SK-N-SH (cell line): Measurements from ENCODE around the gene ZNF429. TPM values are rescaled to one million over a fixed set of nuclear protein-coding genes. Genes with fewer than 3 reads are reported as not detected.
A peak's percentile ranks its signal among the peaks of the same experiment; 100 is the strongest.

Experiments
- CTCF ChIA-PET: fragments of 300-600, 350-600 bp; formaldehyde crosslinking; extraction: SDS; loops from one replicate; lab custom pipeline; 2021; lab: Yijun Ruan, JAX
- POLR2A ChIA-PET: fragments of 350-600 bp; sonication (Branson Sonifier 250); formaldehyde crosslinking; extraction: SDS; loops from one replicate; lab custom pipeline; 2020; ENCODE audit warnings: antibody characterized with exemption, inconsistent platforms; lab: Yijun Ruan, JAX
- DNase-seq: peaks from one replicate; pipeline ENCODE4 v3.0.0; 2012
- H2AFZ ChIP-seq: fragments of 200-600 bp; sonication (generic); 2 replicates; pipeline ENCODE4 v1.8.1; 2016; ENCODE audit warnings: antibody characterized with exemption, mild to moderate bottlenecking, low read depth
- H3F3A ChIP-seq: fragments of 200-600 bp; sonication (generic); replicated peaks from 2 replicates; pipeline ENCODE3; 2016; ENCODE audit warnings: antibody characterized with exemption, mild to moderate bottlenecking; ENCODE audit not compliant: insufficient read depth
- H3K27ac ChIP-seq, 2 experiments: fragments of 200-500 bp in 1 of 2; fragments of 200-600 bp in 1 of 2; sonication (Bioruptor generic) in 1 of 2; sonication (generic), shearing (Covaris generic) in 1 of 2; 2 replicates each; pipeline versions ENCODE4 v1.5.1 to v1.6.1; 2014 to 2016; ENCODE audit warnings: low read depth in 2 of 2, inconsistent platforms in 1 of 2, low read length in 1 of 2, mild to moderate bottlenecking in 1 of 2, mixed read lengths in 1 of 2
- H3K27me3 ChIP-seq: fragments of 200-600 bp; sonication (generic), shearing (Covaris generic); 2 replicates; pipeline ENCODE4 v1.6.1; 2016; ENCODE audit warnings: mixed run types; ENCODE audit not compliant: insufficient read depth
- H3K36me3 ChIP-seq, 2 experiments: fragments of 200-500 bp in 1 of 2; fragments of 200-600 bp in 1 of 2; sonication (Bioruptor generic) in 1 of 2; sonication (generic) in 1 of 2; replicated peaks in 1 of 2; 2 replicates each; pipeline versions ENCODE3 to v1.5.1; 2014 to 2016; ENCODE audit warnings: low read length in 1 of 2, mild to moderate bottlenecking in 1 of 2; ENCODE audit not compliant: insufficient read depth in 2 of 2, control insufficient read depth in 1 of 2
- H3K4me1 ChIP-seq, 2 experiments: fragments of 200-500 bp in 1 of 2; fragments of 200-600 bp in 1 of 2; sonication (Bioruptor generic) in 1 of 2; sonication (generic), shearing (Covaris generic) in 1 of 2; 2 replicates each; pipeline versions ENCODE4 v1.5.1 to v1.6.1; 2014 to 2016; ENCODE audit warnings: low read depth in 1 of 2, low read length in 1 of 2, mixed run types in 1 of 2; ENCODE audit not compliant: insufficient read depth in 2 of 2, control insufficient read depth in 1 of 2
- H3K4me2 ChIP-seq: fragments of 200-600 bp; sonication (generic), shearing (Covaris generic); 2 replicates; pipeline ENCODE4 v1.6.1; 2017; ENCODE audit warnings: mixed run types
- H3K4me3 ChIP-seq, 2 experiments: fragments of 200-500 bp in 1 of 2; fragments of 200-600 bp in 1 of 2; sonication (Bioruptor generic) in 1 of 2; sonication (generic), shearing (Covaris generic) in 1 of 2; 2 replicates each; pipeline versions ENCODE4 v1.5.1 to v1.8.1; 2014 to 2016; ENCODE audit warnings: low read depth in 2 of 2, inconsistent platforms in 1 of 2, low read length in 1 of 2, mild to moderate bottlenecking in 1 of 2, mixed read lengths in 1 of 2, moderate library complexity in 1 of 2
- H3K79me2 ChIP-seq: fragments of 200-600 bp; sonication (generic); 2 replicates; pipeline ENCODE4 v1.8.1; 2017; ENCODE audit warnings: mild to moderate bottlenecking; ENCODE audit not compliant: insufficient read depth
- H3K9ac ChIP-seq: fragments of 200-600 bp; sonication (generic); 2 replicates; pipeline ENCODE4 v1.6.1; 2017; ENCODE audit warnings: mixed run types
- H3K9me2 ChIP-seq: fragments of 200-600 bp; sonication (generic); 2 replicates; pipeline ENCODE4 v1.6.1; 2017; ENCODE audit warnings: mixed run types
- H3K9me3 ChIP-seq: fragments of 200-600 bp; sonication (generic); 2 replicates; pipeline ENCODE4 v1.6.1; 2017; ENCODE audit warnings: mixed run types, mild to moderate bottlenecking, moderate library complexity
- H4K20me1 ChIP-seq: fragments of 200-600 bp; sonication (generic); 2 replicates; pipeline ENCODE4 v1.6.1; 2017; ENCODE audit warnings: mild to moderate bottlenecking, mixed run types; ENCODE audit not compliant: insufficient read depth
- ELF1 ChIP-seq: IDR thresholded peaks from 2 replicates; pipeline ENCODE4 v1.4.0; 2012
- EP300 ChIP-seq, 2 experiments: IDR thresholded peaks; 2 replicates each; pipeline versions ENCODE4 v1.4.0 to v1.6.1; 2012; ENCODE audit warnings: borderline replicate concordance in 1 of 2, low read depth in 1 of 2, low read length in 1 of 2
- FOSL2 ChIP-seq: IDR thresholded peaks from 2 replicates; pipeline ENCODE4 v1.4.0; 2012; ENCODE audit warnings: low read depth, mild to moderate bottlenecking, moderate library complexity, borderline replicate concordance
- FOXM1 ChIP-seq: IDR thresholded peaks from 2 replicates; pipeline ENCODE4 v1.4.0; 2012; ENCODE audit warnings: low read depth, mild to moderate bottlenecking
- GABPA ChIP-seq: IDR thresholded peaks from 2 replicates; pipeline ENCODE4 v1.4.0; 2012; ENCODE audit warnings: low read depth, mild to moderate bottlenecking
- GATA2 ChIP-seq: sonication (generic); formaldehyde crosslinking; IDR thresholded peaks from 2 replicates; pipeline ENCODE4 v1.5.0; 2020; ENCODE audit warnings: mild to moderate bottlenecking, missing genetic modification reagents
- IRF3 ChIP-seq: fragments of 150-350 bp; IDR thresholded peaks from 2 replicates; pipeline ENCODE4 v1.6.1; 2016; ENCODE audit warnings: mild to moderate bottlenecking, low read depth, low read length
- MAX ChIP-seq: IDR thresholded peaks from 2 replicates; pipeline ENCODE4 v1.4.0; 2012; ENCODE audit warnings: low read depth
- MXI1 ChIP-seq: IDR thresholded peaks from 2 replicates; pipeline ENCODE4 v1.6.1; 2012; ENCODE audit warnings: mild to moderate bottlenecking, low read depth, low read length, improper control_type of control experiment
- NFIC ChIP-seq: IDR thresholded peaks from 2 replicates; pipeline ENCODE4 v1.4.0; 2012; ENCODE audit warnings: borderline replicate concordance
- NRF1 ChIP-seq: IDR thresholded peaks from 2 replicates; pipeline ENCODE4 v1.6.1; 2012; ENCODE audit warnings: low read depth, mild to moderate bottlenecking, low read length
- POLR2AphosphoS5 ChIP-seq: IDR thresholded peaks from 2 replicates; pipeline ENCODE4 v1.6.1; 2012; ENCODE audit warnings: low read depth, low read length
- RAD21 ChIP-seq: IDR thresholded peaks from 2 replicates; pipeline ENCODE4 v1.6.1; 2012; ENCODE audit warnings: mild to moderate bottlenecking, low read length
- RCOR1 ChIP-seq: fragments of 150-350 bp; IDR thresholded peaks from 2 replicates; pipeline ENCODE4 v1.6.1; 2017; ENCODE audit warnings: antibody characterized with exemption, low read length
- RFX5 ChIP-seq: IDR thresholded peaks from 2 replicates; pipeline ENCODE4 v1.6.1; 2012; ENCODE audit warnings: mild to moderate bottlenecking, improper control_type of control experiment, low read length
- USF2 ChIP-seq: fragments of 150-350 bp; IDR thresholded peaks from 2 replicates; pipeline ENCODE4 v1.6.1; 2017; ENCODE audit warnings: antibody characterized with exemption, low read length, low read depth, borderline replicate concordance
- ZBTB33 ChIP-seq: IDR thresholded peaks from 2 replicates; pipeline ENCODE4 v1.4.0; 2012; ENCODE audit warnings: low read depth, borderline replicate concordance
- WGBS: methylation state at CpG from one replicate; pipeline ENCODE4 v1.1.6; 2017; ENCODE audit warnings: low lambda C conversion rate; 5-methylcytosine and 5-hydroxymethylcytosine counted together
- polyA plus RNA-seq, 3 experiments: library from polyadenylated mRNA; depleted of rRNA; stranded (reverse); fragments of >200 nt; gene quantifications; 2 replicates each; pipeline ENCODE4 v1.2.3, GENCODE V29; 2012
- TF ChIP-seq, protein P1 (sequence below): IDR thresholded peaks from 2 replicates; pipeline ENCODE4 v1.6.1; 2012; ENCODE audit warnings: mild to moderate bottlenecking, low read depth, low read length, moderate library complexity

ZNF429 gene
- polyA plus RNA-seq, 1 of the 3 experiments (the other 2 are of a cell fraction) = 5.6 TPM

- H3F3A ChIP-seq = no peaks in the 10 kb centered on the region
- ChIA-PET POLR2A (no interaction called here), CTCF (interaction anchor here (0.6 to 1.7 kb wide), 2 partner anchors 19 to 111 kb away, joined by 3 to 5 read pairs; no protein-coding TSS in a partner anchor)
- no peak overlapping the region for H3K4me2 ChIP-seq
- H3K36me3 ChIP-seq = no peaks in the 10 kb centered on the region
- TF ChIP-seq NFIC (no peak), USF2 (no peak), ZBTB33 (no peak), POLR2AphosphoS5 (no peak), MAX (no peak), GABPA (no peak), EP300 (IDR thresholded peaks at IDR 0.05; ENCODE audit: borderline replicate concordance in 1 of 2, low read depth in 1 of 2, low read length in 1 of 2) (no peak), RCOR1 (no peak), IRF3 (no peak), GATA2 (CRISPR knock-in tag) (no peak), FOXM1 (no peak), FOSL2 (no peak), MXI1 (no peak), RFX5 (no peak), RAD21 (no peak), NRF1 (no peak), ELF1 (no peak)
- TF ChIP-seq, protein P1, sequence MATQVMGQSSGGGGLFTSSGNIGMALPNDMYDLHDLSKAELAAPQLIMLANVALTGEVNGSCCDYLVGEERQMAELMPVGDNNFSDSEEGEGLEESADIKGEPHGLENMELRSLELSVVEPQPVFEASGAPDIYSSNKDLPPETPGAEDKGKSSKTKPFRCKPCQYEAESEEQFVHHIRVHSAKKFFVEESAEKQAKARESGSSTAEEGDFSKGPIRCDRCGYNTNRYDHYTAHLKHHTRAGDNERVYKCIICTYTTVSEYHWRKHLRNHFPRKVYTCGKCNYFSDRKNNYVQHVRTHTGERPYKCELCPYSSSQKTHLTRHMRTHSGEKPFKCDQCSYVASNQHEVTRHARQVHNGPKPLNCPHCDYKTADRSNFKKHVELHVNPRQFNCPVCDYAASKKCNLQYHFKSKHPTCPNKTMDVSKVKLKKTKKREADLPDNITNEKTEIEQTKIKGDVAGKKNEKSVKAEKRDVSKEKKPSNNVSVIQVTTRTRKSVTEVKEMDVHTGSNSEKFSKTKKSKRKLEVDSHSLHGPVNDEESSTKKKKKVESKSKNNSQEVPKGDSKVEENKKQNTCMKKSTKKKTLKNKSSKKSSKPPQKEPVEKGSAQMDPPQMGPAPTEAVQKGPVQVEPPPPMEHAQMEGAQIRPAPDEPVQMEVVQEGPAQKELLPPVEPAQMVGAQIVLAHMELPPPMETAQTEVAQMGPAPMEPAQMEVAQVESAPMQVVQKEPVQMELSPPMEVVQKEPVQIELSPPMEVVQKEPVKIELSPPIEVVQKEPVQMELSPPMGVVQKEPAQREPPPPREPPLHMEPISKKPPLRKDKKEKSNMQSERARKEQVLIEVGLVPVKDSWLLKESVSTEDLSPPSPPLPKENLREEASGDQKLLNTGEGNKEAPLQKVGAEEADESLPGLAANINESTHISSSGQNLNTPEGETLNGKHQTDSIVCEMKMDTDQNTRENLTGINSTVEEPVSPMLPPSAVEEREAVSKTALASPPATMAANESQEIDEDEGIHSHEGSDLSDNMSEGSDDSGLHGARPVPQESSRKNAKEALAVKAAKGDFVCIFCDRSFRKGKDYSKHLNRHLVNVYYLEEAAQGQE = no peak
- H3K27ac ChIP-seq = no peak overlapping the region
- H3K79me2 ChIP-seq = no peaks in the 10 kb centered on the region
- peak; percentile 82 for DNase-seq
- 32% methylated on average over 10 of the region's 72 CpGs for WGBS
- H2AFZ ChIP-seq = no peak overlapping the region
- H3K9me3 ChIP-seq = no peaks in the 10 kb centered on the region
- H3K9ac ChIP-seq = no peak overlapping the region
- H3K9me2 ChIP-seq = no peaks in the 10 kb centered on the region
- H3K27me3 ChIP-seq = no peaks in the 10 kb centered on the region
- no peaks in the 10 kb centered on the region for H4K20me1 ChIP-seq
- no peaks in the 10 kb centered on the region; a peak in 1 of 4 replicates for H3K4me1 ChIP-seq
- H3K4me3 ChIP-seq = peak overlapping the region in 1 of 2 experiments; percentile 38; a peak in 1 of 4 replicates
Observed at GRCh38 chr19:21586311-21587116, 81.1 kb downstream of the ZNF429 start.
